GM12878 (cell line): ENCODE results near the gene RAPGEF1.

Experiments used
- FOXM1 ChIP-seq: IDR thresholded peaks from 2 replicates; pipeline ENCODE4 v1.6.1; 2012; ENCODE audit warnings: low read depth, mild to moderate bottlenecking, inconsistent platforms, low read length, moderate library complexity
- NKRF ChIP-seq: fragments of 450-650 bp; conservative IDR thresholded peaks from 2 replicates; pipeline ENCODE4 v1.6.1; 2017; ENCODE audit warnings: mild to moderate bottlenecking, moderate library complexity
- POLR2AphosphoS5 ChIP-seq: IDR thresholded peaks from 2 replicates; pipeline ENCODE4 v1.6.1; 2011; ENCODE audit warnings: mild to moderate bottlenecking, low read length, inconsistent platforms
- SMC3 ChIP-seq: IDR thresholded peaks from 2 replicates; pipeline ENCODE4 v1.6.1; 2011; ENCODE audit warnings: low read length, improper control_type of control experiment, borderline replicate concordance
- TF ChIP-seq, protein P1 (sequence below), 3 experiments: IDR thresholded peaks in 2 of 3; conservative IDR thresholded peaks in 1 of 3; 2 replicates each; pipeline ENCODE4 v1.5.1; 2011; ENCODE audit warnings: low read depth in 3 of 3, low read length in 3 of 3, mild to moderate bottlenecking in 3 of 3, control low read depth in 2 of 3, moderate library complexity in 2 of 3, inconsistent platforms in 1 of 3, mixed read lengths in 1 of 3; ENCODE audit not compliant: control insufficient read depth in 2 of 3, insufficient read depth in 1 of 3; ENCODE audit errors: extremely low read depth in 1 of 3

- TF ChIP-seq, protein P1, sequence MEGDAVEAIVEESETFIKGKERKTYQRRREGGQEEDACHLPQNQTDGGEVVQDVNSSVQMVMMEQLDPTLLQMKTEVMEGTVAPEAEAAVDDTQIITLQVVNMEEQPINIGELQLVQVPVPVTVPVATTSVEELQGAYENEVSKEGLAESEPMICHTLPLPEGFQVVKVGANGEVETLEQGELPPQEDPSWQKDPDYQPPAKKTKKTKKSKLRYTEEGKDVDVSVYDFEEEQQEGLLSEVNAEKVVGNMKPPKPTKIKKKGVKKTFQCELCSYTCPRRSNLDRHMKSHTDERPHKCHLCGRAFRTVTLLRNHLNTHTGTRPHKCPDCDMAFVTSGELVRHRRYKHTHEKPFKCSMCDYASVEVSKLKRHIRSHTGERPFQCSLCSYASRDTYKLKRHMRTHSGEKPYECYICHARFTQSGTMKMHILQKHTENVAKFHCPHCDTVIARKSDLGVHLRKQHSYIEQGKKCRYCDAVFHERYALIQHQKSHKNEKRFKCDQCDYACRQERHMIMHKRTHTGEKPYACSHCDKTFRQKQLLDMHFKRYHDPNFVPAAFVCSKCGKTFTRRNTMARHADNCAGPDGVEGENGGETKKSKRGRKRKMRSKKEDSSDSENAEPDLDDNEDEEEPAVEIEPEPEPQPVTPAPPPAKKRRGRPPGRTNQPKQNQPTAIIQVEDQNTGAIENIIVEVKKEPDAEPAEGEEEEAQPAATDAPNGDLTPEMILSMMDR (IDR thresholded peaks at IDR 0.05 in 2 of 3, conservative IDR thresholded peaks at IDR 0.05 in 1 of 3; ENCODE audit: control insufficient read depth in 2 of 3, extremely low read depth in 1 of 3, insufficient read depth in 1 of 3, low read depth in 3 of 3, low read length in 3 of 3), result peak; percentile 3 to 5 (median 4); a peak in 1 of 6 replicates
- TF ChIP-seq POLR2AphosphoS5 (no peak; the same call in 1 of the 2 replicates), SMC3 (no peak), FOXM1 (no peak), NKRF (no peak)
Measured at GRCh38 chr9:131668439-131669268, 71.2 kb downstream of the RAPGEF1 start.
